ENCODE results near the gene ST3GAL4.

DNA sequence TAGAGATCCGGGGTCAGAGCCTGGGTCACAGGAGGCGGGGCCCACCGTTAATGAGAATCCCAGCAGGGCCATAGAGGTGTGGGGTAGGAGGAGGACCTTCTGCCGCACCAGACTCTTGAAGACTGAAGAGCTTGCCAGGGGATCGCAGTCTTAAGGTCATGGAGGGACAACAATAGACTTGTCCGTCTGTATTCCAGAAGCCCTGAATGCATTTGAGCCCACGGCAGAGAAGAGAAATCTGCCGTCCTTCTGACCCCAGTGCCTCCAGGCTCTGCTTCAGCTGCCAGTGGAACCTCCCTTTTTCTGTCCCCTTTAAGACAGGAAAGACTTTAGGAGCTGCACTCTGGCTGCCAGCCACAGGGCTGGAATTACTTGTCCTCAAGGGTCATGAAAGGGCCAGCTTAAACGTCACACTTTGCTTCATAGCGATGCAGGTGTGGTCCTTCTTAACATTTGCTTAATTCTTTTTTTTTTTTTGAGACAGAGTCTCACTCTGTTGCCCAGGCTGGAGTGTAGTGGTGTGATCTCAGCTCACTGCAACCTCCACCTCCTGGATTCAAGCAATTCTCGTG lies 15.5 kb upstream of the ST3GAL4 start:
- TF ChIP-seq CTCF (conservative IDR thresholded peaks at IDR 0.05), result no peak
- TF ChIP-seq ZFX (IDR thresholded peaks at IDR 0.05), result no peak
